ENCODE data around the gene VCAN. TPM values are rescaled to one million over a fixed set of nuclear protein-coding genes. Genes with fewer than 3 reads are reported as not detected.

Gene VCAN
- polyA plus RNA-seq, 2 donors, result 0.35 to 0.89 TPM

Other genes with a start within 250 kb of the VCAN start
- under 1 TPM; 0.02 to 0.04 TPM for gene HAPLN1, start 249.1 kb downstream of the VCAN start, polyA plus RNA-seq